GM06990 (cell line): ENCODE results near the gene PTCD2.

ENCODE experiments used
- DNase-seq: peaks from one replicate; pipeline ENCODE4 v3.0.0-alpha.2; 2011; ENCODE audit not compliant: insufficient read length; ENCODE audit errors: extremely low read depth
- H3K27me3 ChIP-seq: replicated peaks from 2 replicates; pipeline ENCODE4 v1.6.0; 2011; ENCODE audit warnings: low read length; ENCODE audit not compliant: control insufficient read depth, insufficient read depth
- H3K36me3 ChIP-seq: 2 replicates; pipeline ENCODE4 v1.5.1; 2011; ENCODE audit warnings: low read length; ENCODE audit not compliant: control insufficient read depth, insufficient read depth
- H3K4me3 ChIP-seq: replicated peaks from 2 replicates; pipeline ENCODE4 v1.5.1; 2011; ENCODE audit warnings: low read depth, mild to moderate bottlenecking, control low read depth, low read length
- CTCF ChIP-seq: IDR thresholded peaks from 2 replicates; pipeline ENCODE4 v1.5.1; 2011; ENCODE audit warnings: low read length, control low read depth, mild to moderate bottlenecking, inconsistent platforms; ENCODE audit not compliant: insufficient read depth, poor library complexity, severe bottlenecking

Gene PTCD2

DNA sequence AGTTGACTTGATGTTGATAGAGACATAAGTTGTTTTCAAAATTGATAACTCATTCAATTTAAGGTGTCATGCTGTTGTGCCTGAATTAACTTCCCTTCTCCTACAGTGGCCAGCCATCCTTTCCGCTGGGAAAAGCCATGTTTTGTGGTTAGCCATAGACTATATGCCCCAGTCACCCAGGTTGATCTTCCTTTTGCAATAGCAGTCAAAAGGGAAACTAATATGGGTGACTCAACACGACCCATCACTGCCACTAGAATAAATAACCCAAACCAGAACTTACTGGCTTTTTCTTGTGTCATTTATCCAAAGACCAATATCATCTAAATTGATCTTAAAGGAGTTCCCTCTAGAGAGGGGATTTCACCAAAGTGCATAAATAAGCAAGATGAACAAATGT, 87.4 kb downstream of the PTCD2 start:
- Histone ChIP-seq H3K27me3 (no peaks in the 10 kb centered on the region), H3K36me3 (no peaks in the 10 kb centered on the region), H3K4me3 (no peak overlapping the region)
- no peak for TF ChIP-seq CTCF
- no peak for DNase-seq

DNA sequence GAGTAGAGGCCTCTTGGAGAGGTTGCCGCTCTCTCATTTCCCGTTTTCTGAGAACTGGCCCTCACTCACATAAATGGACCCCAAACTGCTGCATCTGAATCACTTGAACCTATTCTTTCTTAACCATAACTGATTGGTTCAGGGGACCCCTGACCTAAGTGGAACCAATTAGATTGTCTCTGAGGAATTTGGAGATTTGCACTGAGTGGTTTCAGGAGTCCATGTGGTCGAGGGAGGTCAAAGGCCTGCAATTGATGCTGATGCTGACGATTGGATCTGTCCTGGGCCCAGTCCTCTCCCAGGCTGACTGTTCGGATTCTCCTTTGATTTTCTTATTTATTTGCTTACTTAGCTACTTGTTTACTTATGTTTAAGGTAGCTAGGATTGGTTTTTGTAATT, 88.0 kb downstream of the PTCD2 start:
- Histone ChIP-seq H3K27me3 (no peaks in the 10 kb centered on the region), H3K36me3 (no peaks in the 10 kb centered on the region), H3K4me3 (no peak overlapping the region)
- TF ChIP-seq CTCF, result no peak
- DNase-seq, result no peak

DNA sequence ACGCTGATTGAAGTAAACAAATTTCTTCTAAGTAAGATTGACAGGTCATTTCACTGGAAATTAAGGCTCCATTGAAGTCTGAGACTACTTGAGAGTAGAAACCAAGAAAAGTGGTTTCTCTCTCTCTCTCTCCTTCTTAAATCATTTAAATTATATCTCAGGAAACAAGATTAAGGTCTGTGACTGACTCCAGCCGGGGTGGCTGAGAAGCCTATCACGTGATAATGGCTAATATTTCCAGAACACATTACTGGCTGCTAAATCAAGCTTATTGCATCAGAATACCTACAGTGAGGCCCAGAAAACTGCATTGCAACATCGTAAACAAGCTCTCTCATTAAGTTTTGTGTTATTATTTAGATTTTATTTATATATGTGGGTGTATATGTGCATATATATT, 88.4 kb downstream of the PTCD2 start:
- no peak for DNase-seq
- no peak for TF ChIP-seq CTCF

DNA sequence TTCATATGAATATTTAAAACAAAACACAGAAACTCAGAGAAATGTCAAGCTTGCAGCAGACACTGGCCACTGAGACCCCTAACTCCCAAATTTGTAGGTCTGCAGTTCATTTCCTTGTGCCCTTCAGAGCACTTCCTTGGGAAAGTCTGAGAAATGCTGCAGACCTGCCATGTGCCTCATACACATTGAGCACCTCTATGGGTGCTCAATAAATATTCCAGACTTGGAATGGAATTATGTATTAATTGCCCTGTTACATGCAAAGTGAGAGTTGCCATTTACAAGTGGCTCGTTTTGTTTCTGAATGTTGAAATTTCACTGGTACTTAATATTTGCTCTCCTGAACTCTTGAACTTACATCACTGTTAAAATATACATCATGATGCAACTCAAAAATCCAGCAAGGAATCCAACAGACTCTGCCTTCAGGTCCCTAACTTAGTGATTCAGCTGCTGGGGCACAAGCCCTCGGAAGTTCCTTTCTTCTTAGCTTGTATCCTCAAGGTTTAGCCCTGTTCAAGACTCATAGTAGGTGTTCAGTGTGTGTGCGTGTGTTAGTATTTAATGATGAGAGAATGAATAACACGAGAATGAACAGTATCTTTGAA, 90.6 kb downstream of the PTCD2 start:
- DNase-seq, result no peak
- Histone ChIP-seq H3K27me3 (no peaks in the 10 kb centered on the region), H3K36me3 (no peaks in the 10 kb centered on the region), H3K4me3 (no peak overlapping the region)
- TF ChIP-seq CTCF, result no peak

More for the DNA sequence above, 88.4 kb downstream of the PTCD2 start:
- Histone ChIP-seq H3K27me3 (no peaks in the 10 kb centered on the region), H3K4me3 (no peak overlapping the region), H3K36me3 (no peaks in the 10 kb centered on the region)

GRCh38 chr5:72412283-72413055, 92.3 kb downstream of the PTCD2 start:
- TF ChIP-seq CTCF, result no peak
- Histone ChIP-seq H3K27me3 (no peaks in the 10 kb centered on the region), H3K36me3 (no peaks in the 10 kb centered on the region), H3K4me3 (no peak overlapping the region)
- no peak for DNase-seq
